A673 (cell line): ENCODE data around the gene IGLL5. TPM values are rescaled to one million over a fixed set of nuclear protein-coding genes. Genes with fewer than 3 reads are reported as not detected.

Experiments
- BruUV-seq: library from RNA; stranded (reverse); fragments of 400-500 nt; replicated peaks from 2 replicates; lab custom pipeline; 2021; lab: Mats Ljungman, UMichigan
- CTCF ChIA-PET: fragments of 300-600 bp; sonication (Branson Sonifier 250); formaldehyde crosslinking; loops from one replicate; lab custom pipeline; 2022; ENCODE audit warnings: antibody characterized with exemption; lab: Charles Lee
- POLR2A ChIA-PET: fragments of 300-600 bp; sonication (Branson Sonifier 250); formaldehyde crosslinking; loops from one replicate; lab custom pipeline; 2022; ENCODE audit warnings: antibody characterized with exemption; ENCODE audit not compliant: low non-redundant PET; lab: Charles Lee
- DNase-seq: peaks from one replicate; pipeline ENCODE4 v3.0.0-alpha.2; 2015; ENCODE audit warnings: low spot score
- H3K27ac ChIP-seq: fragments of 200-600 bp; sonication (generic); 2 replicates; pipeline ENCODE4 v1.5.1; 2016; ENCODE audit warnings: mixed run types, low read depth, mild to moderate bottlenecking, mixed read lengths, antibody characterized with exemption, low read length; ENCODE audit not compliant: poor library complexity, severe bottlenecking
- H3K27me3 ChIP-seq: fragments of 200-600 bp; sonication (generic); replicated peaks from 2 replicates; pipeline ENCODE4 v1.6.1; 2017; ENCODE audit warnings: mixed run types, low read depth, mild to moderate bottlenecking, mixed read lengths, antibody characterized with exemption, low read length; ENCODE audit not compliant: insufficient read depth, poor library complexity
- H3K36me3 ChIP-seq: fragments of 200-600 bp; sonication (generic); 2 replicates; pipeline ENCODE4 v1.6.1; 2016; ENCODE audit warnings: mixed run types, mild to moderate bottlenecking, mixed read lengths, antibody characterized with exemption, low read length; ENCODE audit not compliant: insufficient read depth, poor library complexity, severe bottlenecking
- H3K4me1 ChIP-seq: fragments of 200-600 bp; sonication (generic); 2 replicates; pipeline ENCODE4 v1.6.1; 2017; ENCODE audit warnings: mixed run types, mild to moderate bottlenecking, mixed read lengths, antibody characterized with exemption, low read length; ENCODE audit not compliant: insufficient read depth, poor library complexity, severe bottlenecking
- H3K4me3 ChIP-seq: fragments of 200-600 bp; sonication (generic); 2 replicates; pipeline ENCODE4 v1.5.1; 2016; ENCODE audit warnings: low read depth, mixed run types, mild to moderate bottlenecking, mixed read lengths, low read length; ENCODE audit not compliant: poor library complexity, severe bottlenecking
- H3K9me3 ChIP-seq: fragments of 200-600 bp; sonication (generic); 2 replicates; pipeline ENCODE4 v1.6.1; 2016; ENCODE audit warnings: mixed run types, low read depth, mild to moderate bottlenecking, mixed read lengths, antibody characterized with exemption, low read length; ENCODE audit not compliant: poor library complexity, severe bottlenecking
- CTCF ChIP-seq: fragments of 300-800, 200-600 bp; sonication (generic); conservative IDR thresholded peaks from 2 replicates; pipeline ENCODE4 v1.5.1; 2017; ENCODE audit warnings: low read depth, mild to moderate bottlenecking, antibody characterized with exemption, low read length, moderate library complexity, mixed read lengths
- EZH2 ChIP-seq: fragments of 200-600 bp; sonication (generic); IDR thresholded peaks from 2 replicates; pipeline ENCODE4 v1.6.1; 2017; ENCODE audit warnings: borderline replicate concordance, low read depth, mild to moderate bottlenecking, mixed read lengths, antibody characterized with exemption, low read length; ENCODE audit not compliant: poor library complexity, severe bottlenecking
- intact Hi-C: fragments of 100-400 bp; cut with micrococcal nuclease; formaldehyde crosslinking; loops from one replicate; pipeline ENCODE4 v1.10.0; 2022; ENCODE audit not compliant: unreplicated experiment
- total RNA-seq: library from RNA; stranded (reverse); gene quantifications from 2 replicates; pipeline ENCODE4 v1.2.3, GENCODE V29; 2021

The IGLL5 gene
- total RNA-seq, 1 experiment from 2014 or later, result not detected

- TF ChIP-seq EZH2, result no peak
- no peak for TF ChIP-seq CTCF
- intact Hi-C loops, result no loop called here
- H3K27me3 ChIP-seq, result peaks cover 22% of the 10 kb centered on the region
- H3K4me3 ChIP-seq, result no peak overlapping the region
- H3K36me3 ChIP-seq, result no peaks in the 10 kb centered on the region
- no peaks in the 10 kb centered on the region for H3K9me3 ChIP-seq
- H3K27ac ChIP-seq, result no peak overlapping the region
- CTCF ChIA-PET, result interaction anchor here (1.0 kb wide), 1 partner anchor 64 kb away, joined by 3 read pairs; no protein-coding TSS in a partner anchor
- POLR2A ChIA-PET, result no interaction called here
- no peak for DNase-seq
- no TSS peak for BruUV-seq
- no peaks in the 10 kb centered on the region for H3K4me1 ChIP-seq
Measured at GRCh38 chr22:22866381-22867111, 21.1 kb upstream of the IGLL5 start.

GRCh38 chr22:22867996-22868715 is 19.5 kb upstream of the IGLL5 start:
- TF ChIP-seq EZH2, result no peak
- no peak for TF ChIP-seq CTCF
- Histone ChIP-seq H3K27ac (no peak overlapping the region), H3K36me3 (no peaks in the 10 kb centered on the region), H3K4me3 (no peak overlapping the region), H3K9me3 (no peaks in the 10 kb centered on the region), H3K4me1 (no peaks in the 10 kb centered on the region), H3K27me3 (peaks cover 22% of the 10 kb centered on the region)
- CTCF ChIA-PET, result no interaction called here
- DNase-seq, result no peak
- POLR2A ChIA-PET, result no interaction called here
- intact Hi-C loops, result no loop called here
- no TSS peak for BruUV-seq

DNA sequence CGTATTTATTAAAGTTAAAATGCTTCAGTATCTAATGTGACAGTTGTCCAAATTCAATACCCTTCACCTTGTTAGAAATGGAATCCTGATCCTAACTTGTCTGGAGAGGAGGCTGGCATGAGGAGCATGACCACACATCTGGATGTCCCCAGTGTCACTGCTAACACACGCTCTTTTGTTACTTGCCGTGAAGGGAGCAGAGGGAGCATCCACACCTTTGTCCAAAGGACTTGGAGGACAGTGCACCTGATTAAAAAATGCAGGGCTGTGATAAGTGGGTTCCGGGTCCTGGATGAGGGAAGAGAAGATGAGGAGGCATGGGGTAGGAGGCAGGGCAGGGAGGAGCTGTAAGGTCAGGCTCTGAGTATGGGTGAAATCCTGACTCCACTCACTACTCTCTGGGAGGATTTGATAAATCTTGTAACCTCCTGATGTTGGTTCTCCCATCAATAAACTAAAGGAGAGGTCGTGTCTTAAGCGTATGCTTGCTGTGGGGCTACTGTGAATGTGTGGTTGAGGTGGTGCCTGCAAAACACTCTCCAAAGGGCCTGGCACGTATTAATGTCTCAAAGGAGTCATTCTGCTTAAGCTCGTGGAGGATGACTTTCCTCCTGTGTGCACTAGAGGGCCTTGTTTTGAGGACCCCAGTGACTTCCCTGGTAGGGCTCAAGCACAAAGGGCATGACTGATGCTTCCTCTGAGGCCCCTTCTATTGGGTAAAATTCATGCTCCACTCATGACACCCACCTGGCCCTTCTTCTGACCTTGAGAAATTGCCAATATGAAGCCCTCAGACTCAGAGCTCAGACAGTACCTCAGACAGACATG is 16.8 kb upstream of the IGLL5 start:
- BruUV-seq, result no TSS peak
- no peak for DNase-seq
- intact Hi-C loops, result no loop called here
- Histone ChIP-seq H3K4me1 (no peaks in the 10 kb centered on the region), H3K27me3 (peaks cover 22% of the 10 kb centered on the region), H3K9me3 (no peaks in the 10 kb centered on the region), H3K27ac (no peak overlapping the region), H3K36me3 (no peaks in the 10 kb centered on the region), H3K4me3 (no peak overlapping the region)
- CTCF ChIA-PET, result interaction anchor here (1.0 kb wide), 1 partner anchor 13 kb away, joined by 4 read pairs; no protein-coding TSS in a partner anchor
- POLR2A ChIA-PET, result no interaction called here
- TF ChIP-seq EZH2 (no peak), CTCF (peak; percentile 52)
